Immature natural killer cell (primary cell): ENCODE data around the gene TRAPPC8. TPM values are rescaled to one million over a fixed set of nuclear protein-coding genes. Genes with fewer than 3 reads are reported as not detected.
"Not testable (repeated sequence)": the region's sequence is repeated elsewhere in the genome, so short reads cannot be mapped to it uniquely, and the experiment has no call there.

Source experiments
- DNase-seq, 3 donors: peaks; one replicate each; pipeline ENCODE4 v3.0.0; 2022; ENCODE audit warnings: mixed read lengths in 1 of 3
- H3K27ac Mint-ChIP-seq, 6 donors: one replicate each; pipeline ENCODE4 v1.8.0; 2020; ENCODE audit warnings: mixed read lengths in 6 of 6, mild to moderate bottlenecking in 5 of 6, inconsistent platforms in 4 of 6, moderate library complexity in 3 of 6
- H3K27me3 Mint-ChIP-seq, 3 donors: one replicate each; pipeline ENCODE4 v1.8.0; 2020 to 2021; ENCODE audit warnings: low read depth in 3 of 3, mild to moderate bottlenecking in 3 of 3, mixed read lengths in 3 of 3, moderate library complexity in 3 of 3, inconsistent platforms in 1 of 3
- H3K36me3 Mint-ChIP-seq, 3 donors: one replicate each; pipeline ENCODE4 v1.8.0; 2020; ENCODE audit warnings: mixed read lengths in 3 of 3, inconsistent platforms in 2 of 3, mild to moderate bottlenecking in 2 of 3
- H3K4me1 Mint-ChIP-seq, 2 donors: one replicate each; pipeline ENCODE4 v1.8.0; 2020; ENCODE audit warnings: inconsistent platforms in 2 of 2, mild to moderate bottlenecking in 2 of 2, mixed read lengths in 2 of 2, moderate library complexity in 1 of 2
- H3K4me3 Mint-ChIP-seq, 5 donors: one replicate each; pipeline ENCODE4 v1.8.0; 2020; ENCODE audit warnings: mild to moderate bottlenecking in 5 of 5, mixed read lengths in 5 of 5, inconsistent platforms in 3 of 5, moderate library complexity in 3 of 5
- H3K9me3 Mint-ChIP-seq, 6 donors: one replicate each; pipeline ENCODE4 v1.8.0; 2020; ENCODE audit warnings: mild to moderate bottlenecking in 6 of 6, mixed read lengths in 6 of 6, inconsistent platforms in 4 of 6, moderate library complexity in 3 of 6
- polyA plus RNA-seq, 3 donors: library from polyadenylated mRNA; unstranded; fragments of 300-500 nt; fragmentation: Illumina TruSeq; gene quantifications; one replicate each; pipeline ENCODE4 v1.2.3, GENCODE V29; 2021

TRAPPC8 gene
- polyA plus RNA-seq, 3 donors from 2014 or later = 15.3 to 24.5 (median 16.2) TPM

DNA sequence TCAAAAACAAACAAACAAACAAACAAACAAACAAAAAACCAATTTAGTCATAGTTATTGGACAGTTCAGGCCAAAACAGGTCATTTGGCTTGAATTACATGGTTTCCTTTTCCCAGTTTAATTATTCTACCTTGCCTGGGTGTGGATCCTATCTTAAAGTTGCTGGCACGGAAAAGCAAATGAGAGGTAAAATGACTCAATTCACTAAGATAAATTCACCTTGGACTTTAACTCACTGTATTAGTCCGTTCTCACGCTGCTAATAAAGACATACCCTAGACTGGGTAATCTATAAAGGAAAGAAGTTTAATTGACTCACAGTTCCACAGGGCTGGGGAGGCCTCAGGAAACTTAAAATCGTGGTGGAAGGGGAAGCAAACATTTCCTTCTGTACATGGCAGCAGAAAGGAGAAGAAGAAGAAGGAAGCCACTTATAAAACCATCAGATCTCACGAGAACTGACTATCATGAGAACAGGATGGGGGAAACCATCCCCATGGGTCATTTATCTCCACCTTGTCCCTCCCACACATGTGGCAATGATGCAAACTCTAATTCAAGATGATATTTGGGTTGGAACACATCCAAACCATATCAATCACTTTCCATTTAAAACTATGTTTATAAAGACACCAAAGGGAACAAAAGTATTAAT, 22.5 kb upstream of the TRAPPC8 start:
- H3K9me3 Mint-ChIP-seq = no peaks in the 10 kb centered on the region
- no peaks in the 10 kb centered on the region for H3K36me3 Mint-ChIP-seq
- H3K27me3 Mint-ChIP-seq = peaks cover 0 to 2% (median 0%) of the 10 kb centered on the region in 3 donors
- no peak for DNase-seq
- H3K4me1 Mint-ChIP-seq = no peaks in the 10 kb centered on the region
- no peak overlapping the region for H3K4me3 Mint-ChIP-seq
- no peak overlapping the region for H3K27ac Mint-ChIP-seq

DNA sequence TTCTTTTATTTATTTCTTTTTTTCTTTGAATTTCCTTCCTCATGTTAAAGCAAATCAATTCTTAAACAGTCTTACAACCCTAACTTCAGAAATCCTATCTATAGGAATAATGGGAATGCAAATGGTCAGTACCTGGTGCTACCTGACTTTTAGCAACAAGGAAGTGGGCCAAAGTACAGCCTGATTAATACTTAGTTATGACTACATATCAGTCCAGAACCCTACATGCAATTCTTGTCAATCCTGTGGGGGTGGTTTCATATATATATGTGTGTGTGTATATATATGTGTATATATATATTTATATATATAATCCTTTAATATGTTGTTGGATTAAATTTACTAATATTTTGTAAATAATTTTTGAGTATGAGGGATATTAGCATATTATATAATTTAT, 14.8 kb upstream of the TRAPPC8 start:
- Mint-ChIP-seq H3K27me3 (peaks cover 0 to 5% (median 1%) of the 10 kb centered on the region in 3 donors), H3K4me1 (no peaks in the 10 kb centered on the region), H3K36me3 (no peaks in the 10 kb centered on the region), H3K27ac (peak overlapping the region in 2 of 6 donors; percentile 26 to 27), H3K9me3 (no peaks in the 10 kb centered on the region), H3K4me3 (no peak overlapping the region)
- no peak for DNase-seq

DNA sequence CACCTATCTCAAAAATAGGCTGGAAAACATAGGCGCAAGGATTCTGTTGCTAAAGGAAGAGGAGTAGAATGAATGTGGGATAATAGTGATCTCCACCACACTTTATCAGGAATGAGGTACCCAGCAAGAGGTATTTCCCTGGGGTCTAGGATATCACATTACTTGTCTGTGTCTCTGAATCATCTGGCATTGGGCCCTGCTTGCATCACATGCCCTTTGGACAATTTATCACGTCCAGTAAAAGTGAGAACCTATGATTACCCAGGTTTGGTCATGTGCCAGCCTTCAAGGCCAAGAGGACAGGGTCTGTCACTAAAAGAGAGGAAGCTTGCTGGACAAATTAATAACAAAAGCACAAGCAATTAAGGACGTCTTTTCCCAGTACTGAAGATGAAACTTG, 11.4 kb upstream of the TRAPPC8 start:
- H3K36me3 Mint-ChIP-seq = no peaks in the 10 kb centered on the region
- H3K4me3 Mint-ChIP-seq = no peak overlapping the region
- H3K4me1 Mint-ChIP-seq = no peaks in the 10 kb centered on the region
- H3K27me3 Mint-ChIP-seq = peaks cover 0 to 11% (median 1%) of the 10 kb centered on the region in 3 donors
- DNase-seq = no peak
- H3K27ac Mint-ChIP-seq = peak overlapping the region in 1 of 6 donors; percentile 50
- no peaks in the 10 kb centered on the region for H3K9me3 Mint-ChIP-seq

DNA sequence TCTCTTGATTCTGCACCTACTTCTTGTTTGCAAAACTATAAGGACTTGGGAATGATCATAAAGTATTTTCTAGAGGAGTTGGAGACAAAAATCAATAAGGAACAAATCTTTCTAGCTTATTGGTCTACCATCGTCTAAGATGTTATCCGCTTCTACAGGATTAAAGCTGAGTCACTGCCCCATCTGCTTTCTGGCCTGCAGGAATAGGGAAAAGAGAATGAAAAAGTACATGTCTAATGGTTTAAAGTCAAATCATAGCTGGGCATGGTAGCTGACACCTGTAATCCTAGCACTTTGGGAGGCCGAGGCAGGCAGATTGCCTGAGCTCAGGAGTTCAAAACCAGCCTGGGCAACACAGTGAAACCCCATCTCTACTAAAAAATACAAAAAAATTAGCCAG, 10.8 kb upstream of the TRAPPC8 start:
- not testable (repeated sequence) for DNase-seq, H3K4me1 Mint-ChIP-seq, H3K9me3 Mint-ChIP-seq, H3K36me3 Mint-ChIP-seq, H3K4me3 Mint-ChIP-seq, H3K27ac Mint-ChIP-seq
- peaks cover 0 to 12% (median 3%) of the 10 kb centered on the region in 3 donors for H3K27me3 Mint-ChIP-seq

DNA sequence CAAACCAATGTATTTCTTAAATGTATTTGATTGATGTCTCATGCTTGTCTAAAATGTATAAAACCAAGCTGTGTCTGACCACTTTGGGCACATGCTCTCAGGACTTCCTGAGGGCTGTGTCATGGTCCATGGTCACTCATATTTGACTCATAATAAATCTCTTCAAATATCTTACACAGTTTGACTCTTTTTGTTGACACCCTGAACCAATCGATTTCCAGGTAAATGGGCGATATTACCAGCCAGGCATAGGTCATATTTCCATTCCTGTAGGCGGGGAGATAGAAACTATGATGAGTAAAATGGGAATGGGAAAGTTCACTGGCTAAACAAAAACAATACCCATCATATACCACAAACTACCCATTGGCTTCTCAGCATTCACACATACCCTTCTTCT, 9.3 kb upstream of the TRAPPC8 start:
- H3K36me3 Mint-ChIP-seq = no peaks in the 10 kb centered on the region
- DNase-seq = no peak
- H3K4me3 Mint-ChIP-seq = no peak overlapping the region
- H3K27me3 Mint-ChIP-seq = peaks cover 0 to 13% (median 3%) of the 10 kb centered on the region in 3 donors
- no peak overlapping the region for H3K27ac Mint-ChIP-seq
- H3K4me1 Mint-ChIP-seq = no peaks in the 10 kb centered on the region
- no peaks in the 10 kb centered on the region for H3K9me3 Mint-ChIP-seq

DNA sequence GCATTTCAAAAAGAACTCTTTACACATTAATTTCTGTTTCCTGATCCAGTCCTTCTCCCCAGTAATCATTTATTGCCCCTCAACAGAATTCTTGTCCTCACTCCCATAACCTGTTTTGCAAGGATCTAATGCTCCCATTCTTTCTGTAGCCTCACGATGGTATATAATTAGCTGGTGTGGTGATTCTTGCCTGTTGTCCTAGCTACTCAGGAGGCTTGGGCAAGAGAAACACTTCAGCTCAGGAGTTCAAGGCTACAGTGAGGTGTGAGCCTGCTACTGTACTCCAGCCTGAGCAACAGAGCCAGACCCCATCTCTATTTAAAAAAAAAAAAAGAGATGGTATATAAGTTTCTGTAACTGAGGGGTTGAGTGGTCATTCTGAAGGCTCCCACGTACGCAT, 7.7 kb upstream of the TRAPPC8 start:
- no peaks in the 10 kb centered on the region for H3K9me3 Mint-ChIP-seq
- DNase-seq = no peak
- H3K4me3 Mint-ChIP-seq = no peak overlapping the region
- H3K4me1 Mint-ChIP-seq = no peaks in the 10 kb centered on the region
- peaks cover 0 to 13% (median 1%) of the 10 kb centered on the region in 3 donors for H3K27me3 Mint-ChIP-seq
- no peaks in the 10 kb centered on the region for H3K36me3 Mint-ChIP-seq
- no peak overlapping the region for H3K27ac Mint-ChIP-seq

DNA sequence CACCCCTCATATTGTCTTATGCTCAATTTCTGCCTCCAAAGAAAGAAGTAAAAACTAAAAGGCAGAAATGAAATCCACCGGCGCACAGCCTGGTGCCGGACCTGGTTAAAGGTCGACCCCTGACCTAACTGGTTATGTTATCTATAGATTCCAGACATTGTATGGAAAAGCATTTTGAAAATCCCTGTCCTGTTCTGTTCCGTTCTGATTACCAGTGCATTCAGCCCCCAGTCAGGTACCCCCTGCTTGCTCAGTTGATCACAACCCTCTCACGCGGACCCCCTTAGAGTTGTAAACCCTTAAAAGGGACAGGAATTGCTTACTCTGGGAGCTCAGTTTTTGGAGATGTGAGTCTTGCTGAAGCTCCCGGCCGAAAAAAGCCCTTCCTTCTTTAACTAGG, 5.4 kb upstream of the TRAPPC8 start:
- peaks cover 12 to 18% of the 10 kb centered on the region in 2 donors for H3K4me1 Mint-ChIP-seq
- not testable (repeated sequence) for H3K9me3 Mint-ChIP-seq, H3K27ac Mint-ChIP-seq, H3K36me3 Mint-ChIP-seq, H3K4me3 Mint-ChIP-seq, H3K27me3 Mint-ChIP-seq, DNase-seq

DNA sequence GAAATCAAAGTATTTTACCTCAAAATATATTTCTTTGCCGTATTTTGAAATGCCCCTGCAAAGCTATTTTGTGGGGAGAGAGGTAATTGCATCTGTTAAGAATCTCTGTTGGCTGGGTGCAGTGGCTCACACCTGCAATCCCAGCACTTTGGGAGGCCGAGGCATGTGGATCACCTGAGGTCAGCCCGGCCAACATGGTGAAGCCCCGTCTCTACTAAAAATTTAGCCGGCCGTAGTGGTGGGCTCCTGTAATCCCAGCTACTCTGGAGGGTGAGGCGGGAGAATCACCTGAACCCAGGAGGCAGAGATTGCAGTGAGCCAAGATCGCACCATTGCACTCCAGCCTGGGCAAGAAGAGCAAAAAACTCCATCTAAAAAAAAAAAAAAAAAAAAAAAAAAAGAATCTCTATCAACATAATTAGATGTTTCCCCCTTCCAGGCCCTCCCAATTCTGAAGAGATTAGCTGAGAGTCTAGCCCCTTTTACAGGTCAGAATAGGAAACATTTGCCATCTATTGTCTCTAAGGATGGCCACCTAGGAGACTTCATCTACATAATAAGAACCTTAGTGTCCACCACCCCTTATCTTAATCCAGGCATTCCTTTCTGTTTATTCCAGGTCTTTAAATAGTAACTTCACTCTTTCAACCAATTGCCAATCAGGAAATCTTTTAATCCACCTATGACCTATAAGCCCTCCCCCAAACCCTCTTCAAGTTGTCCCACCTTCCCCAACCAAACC, 3.5 kb upstream of the TRAPPC8 start:
- no peak overlapping the region for H3K4me3 Mint-ChIP-seq
- no peaks in the 10 kb centered on the region for H3K36me3 Mint-ChIP-seq
- peak overlapping the region in 2 of 6 donors; percentile 54 to 68 for H3K27ac Mint-ChIP-seq
- no peak for DNase-seq
- no peaks in the 10 kb centered on the region for H3K9me3 Mint-ChIP-seq
- peaks cover 7 to 15% (median 10%) of the 10 kb centered on the region in 3 donors for H3K27me3 Mint-ChIP-seq
- peaks cover 21 to 28% of the 10 kb centered on the region in 2 donors for H3K4me1 Mint-ChIP-seq

DNA sequence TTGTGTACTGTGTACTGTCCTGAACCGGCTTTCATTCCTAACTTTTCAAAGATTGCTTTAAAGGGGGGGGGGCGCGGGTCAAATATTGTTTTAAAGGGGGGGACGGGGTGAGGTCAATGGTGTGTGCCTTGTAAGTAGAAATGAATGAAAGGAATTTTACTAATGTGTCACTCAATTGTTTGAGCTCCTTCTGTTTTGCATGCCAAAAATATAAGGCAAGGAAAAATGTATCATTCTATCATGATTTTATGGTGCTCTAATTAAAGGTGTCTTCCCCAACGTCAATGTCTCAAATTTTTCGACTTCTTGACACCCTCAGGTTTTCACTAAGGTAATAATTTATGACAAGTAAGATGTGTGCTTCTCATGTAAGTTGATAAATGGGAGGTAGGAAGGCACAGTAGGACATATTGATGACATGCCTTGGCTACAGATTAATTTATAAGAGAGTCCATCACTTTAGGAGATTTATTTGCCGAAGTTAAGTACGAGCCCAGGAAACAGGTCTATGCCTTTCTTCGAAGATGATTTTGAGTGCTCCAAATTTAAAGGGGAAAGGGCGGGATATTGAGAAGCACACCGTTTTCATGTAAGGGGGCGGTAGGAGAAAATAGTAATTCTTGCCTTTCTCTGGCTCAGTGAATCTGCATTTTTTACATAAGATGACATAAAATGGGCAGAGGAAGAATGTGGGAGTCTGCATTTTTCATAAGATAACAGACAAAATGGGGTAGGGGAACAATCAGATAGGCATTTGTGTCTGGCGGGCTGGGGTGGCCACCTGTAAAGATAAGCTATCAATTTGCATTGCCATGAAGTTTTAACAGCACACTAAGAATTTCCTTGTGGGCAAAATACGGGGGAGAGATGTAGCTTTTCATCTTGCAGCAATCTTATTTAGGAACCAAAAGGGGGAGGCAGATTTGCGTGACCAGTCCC, 1.2 kb upstream of the TRAPPC8 start:
- Mint-ChIP-seq H3K27me3 (peaks cover 7 to 15% (median 10%) of the 10 kb centered on the region in 3 donors), H3K9me3 (no peaks in the 10 kb centered on the region), H3K27ac (peak overlapping the region; percentile 91 to 100 (median 98)), H3K4me3 (peak overlapping the region; percentile 98 to 100 (median 100)), H3K4me1 (peaks cover 36 to 47% of the 10 kb centered on the region in 2 donors), H3K36me3 (no peaks in the 10 kb centered on the region)
- DNase-seq = peak in 2 of 3 donors; percentile 7 to 12

DNA sequence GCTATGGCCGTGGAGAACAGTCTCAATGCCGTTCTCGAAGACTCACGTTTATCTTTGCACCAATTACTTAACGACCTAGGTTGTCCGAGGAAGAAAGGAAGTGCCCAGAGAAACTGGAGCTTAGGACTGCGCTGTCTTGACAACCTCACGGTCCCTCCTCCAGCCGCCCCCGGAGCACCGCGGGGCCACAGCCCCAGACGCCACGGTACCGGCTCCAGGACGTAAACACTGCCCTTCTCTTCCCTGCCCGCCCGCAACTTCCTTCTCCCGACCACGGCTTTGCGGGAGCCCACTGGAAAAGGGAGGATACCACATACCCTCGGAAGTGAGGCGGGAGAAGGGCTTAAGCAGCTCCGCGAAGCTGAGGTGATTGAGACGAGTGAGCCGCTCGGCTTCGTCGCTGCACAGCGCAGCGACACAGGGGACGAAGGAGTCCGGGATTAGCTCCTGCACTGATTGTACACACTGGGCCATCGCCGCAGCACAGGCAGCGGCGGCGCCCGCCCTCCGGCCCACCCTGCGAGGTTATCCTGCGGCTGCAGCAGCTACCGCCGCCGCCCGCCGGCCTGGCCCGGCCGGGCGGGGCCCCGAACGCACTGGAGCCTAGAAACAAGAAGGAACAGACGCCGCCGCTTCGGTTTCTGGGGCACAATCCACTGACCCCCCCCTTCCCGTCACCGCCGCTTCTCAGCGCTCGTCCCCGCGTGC, 483 bp downstream of the TRAPPC8 start:
- H3K4me1 Mint-ChIP-seq = peaks cover 44 to 63% of the 10 kb centered on the region in 2 donors
- H3K9me3 Mint-ChIP-seq = no peaks in the 10 kb centered on the region

DNA sequence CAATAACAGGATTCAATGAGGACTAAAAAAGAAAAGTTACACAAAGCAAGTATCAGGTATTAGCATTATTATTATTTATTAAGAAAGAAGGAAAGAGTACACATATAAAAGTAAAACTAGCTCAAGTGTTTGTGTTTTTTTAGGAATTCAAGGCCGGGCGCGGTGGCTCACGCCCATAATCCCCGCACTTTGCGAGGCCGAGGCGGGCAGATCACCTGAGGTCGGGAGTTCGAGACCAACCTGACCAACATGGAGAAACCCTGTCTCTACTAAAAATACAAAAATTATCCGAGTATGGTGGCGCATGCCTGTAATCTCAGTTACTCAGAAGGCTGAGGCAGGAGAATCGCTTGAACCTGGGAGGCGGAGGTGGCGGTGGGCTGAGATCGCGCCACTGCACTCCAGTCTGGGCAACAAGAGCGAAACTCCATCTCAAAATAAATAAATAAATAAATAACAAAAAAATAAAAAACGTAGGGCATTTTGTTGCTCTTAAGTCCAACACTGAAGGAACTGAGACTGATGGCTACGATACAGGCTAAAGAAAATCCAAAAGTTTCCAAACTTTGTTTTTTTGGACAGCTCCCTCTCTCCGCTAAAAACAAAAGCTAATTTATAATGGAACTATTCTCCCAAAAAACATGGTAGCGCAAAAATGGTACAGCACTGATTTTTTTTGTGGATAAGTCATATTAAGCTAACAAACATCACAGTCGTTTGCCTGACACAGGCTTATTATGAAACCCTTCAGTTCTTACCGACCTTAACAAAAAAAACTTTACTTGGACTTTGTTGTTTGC, 1.7 kb downstream of the TRAPPC8 start:
- peaks cover 5 to 14% (median 10%) of the 10 kb centered on the region in 3 donors for H3K27me3 Mint-ChIP-seq
- DNase-seq = no peak
- H3K4me3 Mint-ChIP-seq = peak overlapping the region; percentile 98 to 100 (median 100)
- H3K36me3 Mint-ChIP-seq = no peaks in the 10 kb centered on the region
- H3K27ac Mint-ChIP-seq = peak overlapping the region in 5 of 6 donors; percentile 94 to 100 (median 96)
- H3K9me3 Mint-ChIP-seq = no peaks in the 10 kb centered on the region
- H3K4me1 Mint-ChIP-seq = peaks cover 47 to 67% of the 10 kb centered on the region in 2 donors

More for the DNA sequence above, 483 bp downstream of the TRAPPC8 start:
- no peak for DNase-seq
- H3K27ac Mint-ChIP-seq = peak overlapping the region; percentile 98 to 100 (median 100)
- H3K27me3 Mint-ChIP-seq = peaks cover 5 to 14% (median 10%) of the 10 kb centered on the region in 3 donors
- peak overlapping the region; percentile 98 to 100 (median 100) for H3K4me3 Mint-ChIP-seq
- no peaks in the 10 kb centered on the region for H3K36me3 Mint-ChIP-seq

DNA sequence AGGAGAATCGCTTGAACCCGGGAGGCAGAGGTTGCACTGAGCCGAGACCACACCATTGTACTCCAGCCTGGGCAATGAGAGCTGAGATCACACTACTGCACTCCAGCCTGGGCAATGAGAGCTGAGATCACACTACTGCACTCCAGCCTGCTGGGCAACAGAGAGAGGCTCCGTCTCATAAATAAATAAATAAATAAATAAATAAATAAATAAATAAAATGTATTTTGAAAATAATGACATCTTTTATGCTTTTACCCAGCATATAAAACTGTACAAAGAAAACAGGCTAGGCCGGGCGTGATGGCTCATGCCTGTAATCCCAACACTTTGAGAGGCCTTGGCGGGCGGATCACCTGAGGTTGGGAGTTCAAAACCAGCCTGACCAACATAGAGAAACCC, 8.2 kb downstream of the TRAPPC8 start:
- H3K36me3 Mint-ChIP-seq, H3K4me3 Mint-ChIP-seq, H3K9me3 Mint-ChIP-seq, H3K27ac Mint-ChIP-seq, DNase-seq, H3K27me3 Mint-ChIP-seq: not testable (repeated sequence)
- peaks cover 19 to 42% of the 10 kb centered on the region in 2 donors for H3K4me1 Mint-ChIP-seq
